ENCODE measurements around the gene ITPR2.

Gene ITPR2

DNA sequence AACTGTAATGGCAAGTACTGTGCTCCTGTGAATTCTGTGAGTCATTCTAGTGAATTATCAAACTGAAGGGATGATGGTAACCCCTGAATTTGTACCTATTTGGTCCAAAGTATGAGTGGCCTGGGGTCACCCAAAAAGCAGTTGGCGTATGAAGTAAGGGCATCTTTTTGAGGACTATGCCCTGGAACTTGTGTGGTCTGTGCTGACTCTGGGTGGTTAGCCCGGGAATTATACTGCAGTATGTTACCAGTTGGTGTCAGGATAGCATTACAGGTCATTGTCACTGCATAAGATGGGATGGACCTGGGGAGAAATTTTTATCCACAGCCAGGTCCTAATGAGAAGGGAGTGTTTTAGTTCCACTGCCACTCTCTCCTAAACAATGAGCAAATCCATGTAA is 462.9 kb downstream of the ITPR2 start:
- no peaks in the 10 kb centered on the region for H3F3A ChIP-seq (ENCODE audit: low read depth)
- no peaks in the 10 kb centered on the region for H3K36me3 ChIP-seq (ENCODE audit: insufficient read depth, low read length)
- TF ChIP-seq, protein P1, sequence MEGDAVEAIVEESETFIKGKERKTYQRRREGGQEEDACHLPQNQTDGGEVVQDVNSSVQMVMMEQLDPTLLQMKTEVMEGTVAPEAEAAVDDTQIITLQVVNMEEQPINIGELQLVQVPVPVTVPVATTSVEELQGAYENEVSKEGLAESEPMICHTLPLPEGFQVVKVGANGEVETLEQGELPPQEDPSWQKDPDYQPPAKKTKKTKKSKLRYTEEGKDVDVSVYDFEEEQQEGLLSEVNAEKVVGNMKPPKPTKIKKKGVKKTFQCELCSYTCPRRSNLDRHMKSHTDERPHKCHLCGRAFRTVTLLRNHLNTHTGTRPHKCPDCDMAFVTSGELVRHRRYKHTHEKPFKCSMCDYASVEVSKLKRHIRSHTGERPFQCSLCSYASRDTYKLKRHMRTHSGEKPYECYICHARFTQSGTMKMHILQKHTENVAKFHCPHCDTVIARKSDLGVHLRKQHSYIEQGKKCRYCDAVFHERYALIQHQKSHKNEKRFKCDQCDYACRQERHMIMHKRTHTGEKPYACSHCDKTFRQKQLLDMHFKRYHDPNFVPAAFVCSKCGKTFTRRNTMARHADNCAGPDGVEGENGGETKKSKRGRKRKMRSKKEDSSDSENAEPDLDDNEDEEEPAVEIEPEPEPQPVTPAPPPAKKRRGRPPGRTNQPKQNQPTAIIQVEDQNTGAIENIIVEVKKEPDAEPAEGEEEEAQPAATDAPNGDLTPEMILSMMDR (conservative IDR thresholded peaks at IDR 0.05; ENCODE audit: low read length) = no peak
- TF ChIP-seq EZH2phosphoT487 (IDR thresholded peaks at IDR 0.05; ENCODE audit: borderline replicate concordance) = no peak
- H3K4me3 ChIP-seq (ENCODE audit: low read length, poor library complexity, severe bottlenecking) = no peak overlapping the region
- H3K4me1 ChIP-seq (ENCODE audit: insufficient read depth, low read length, poor library complexity, severe bottlenecking) = no peaks in the 10 kb centered on the region
- H4K20me1 ChIP-seq (ENCODE audit: insufficient read depth, low read length, poor library complexity, severe bottlenecking) = no peaks in the 10 kb centered on the region
- no peaks in the 10 kb centered on the region for H3K9me3 ChIP-seq (ENCODE audit: insufficient read depth, low read depth, low read length)
- H3K9ac ChIP-seq (ENCODE audit: low read depth, low read length, poor library complexity, severe bottlenecking) = no peak overlapping the region
- no peak overlapping the region for H2AFZ ChIP-seq (ENCODE audit: low read length)
- no peaks in the 10 kb centered on the region for H3K9me2 ChIP-seq (replicated peaks; ENCODE audit: low read depth, low read length)
- no peak overlapping the region for H3K4me2 ChIP-seq (ENCODE audit: low read depth, low read length, poor library complexity, severe bottlenecking)
- no peaks in the 10 kb centered on the region for H3K79me2 ChIP-seq (ENCODE audit: insufficient read depth, low read length)
- H3K27me3 ChIP-seq (ENCODE audit: insufficient read depth, low read length, poor library complexity, severe bottlenecking) = no peaks in the 10 kb centered on the region

DNA sequence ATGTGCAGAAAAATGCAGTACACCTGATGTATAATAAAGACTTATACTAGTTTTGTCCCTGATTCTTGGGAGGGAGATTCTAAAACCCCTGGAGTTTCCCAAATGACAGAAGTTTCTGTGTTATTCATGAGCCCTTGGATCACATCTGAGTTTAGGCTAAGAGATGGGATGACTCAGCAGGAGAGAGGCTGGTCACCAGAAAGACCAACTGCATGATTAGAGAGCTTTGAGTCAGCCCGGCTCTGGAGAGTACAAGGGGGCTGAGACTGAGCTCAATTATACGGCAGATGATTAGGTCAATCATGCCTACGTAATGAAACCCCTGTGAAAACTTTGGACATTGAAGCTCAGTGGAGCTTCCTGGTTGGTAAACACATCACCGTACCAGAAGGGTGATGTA is 463.4 kb downstream of the ITPR2 start:
- H3K9me3 ChIP-seq (ENCODE audit: insufficient read depth, low read depth, low read length) = no peaks in the 10 kb centered on the region
- no peaks in the 10 kb centered on the region for H3K27me3 ChIP-seq (ENCODE audit: insufficient read depth, low read length, poor library complexity, severe bottlenecking)
- no peaks in the 10 kb centered on the region for H3K4me1 ChIP-seq (ENCODE audit: insufficient read depth, low read length, poor library complexity, severe bottlenecking)
- no peaks in the 10 kb centered on the region for H3K79me2 ChIP-seq (ENCODE audit: insufficient read depth, low read length)
- H3K4me3 ChIP-seq (ENCODE audit: low read length, poor library complexity, severe bottlenecking) = no peak overlapping the region
- H3K9me2 ChIP-seq (replicated peaks; ENCODE audit: low read depth, low read length) = no peaks in the 10 kb centered on the region
- H3F3A ChIP-seq (ENCODE audit: low read depth) = no peaks in the 10 kb centered on the region
- no peak overlapping the region for H3K4me2 ChIP-seq (ENCODE audit: low read depth, low read length, poor library complexity, severe bottlenecking)
- no peak overlapping the region for H2AFZ ChIP-seq (ENCODE audit: low read length)
- no peaks in the 10 kb centered on the region for H4K20me1 ChIP-seq (ENCODE audit: insufficient read depth, low read length, poor library complexity, severe bottlenecking)
- TF ChIP-seq, protein P1 (conservative IDR thresholded peaks at IDR 0.05; ENCODE audit: low read length) = no peak
- TF ChIP-seq EZH2phosphoT487 (IDR thresholded peaks at IDR 0.05; ENCODE audit: borderline replicate concordance) = no peak
- no peak overlapping the region for H3K9ac ChIP-seq (ENCODE audit: low read depth, low read length, poor library complexity, severe bottlenecking)
- no peaks in the 10 kb centered on the region for H3K36me3 ChIP-seq (ENCODE audit: insufficient read depth, low read length)

DNA sequence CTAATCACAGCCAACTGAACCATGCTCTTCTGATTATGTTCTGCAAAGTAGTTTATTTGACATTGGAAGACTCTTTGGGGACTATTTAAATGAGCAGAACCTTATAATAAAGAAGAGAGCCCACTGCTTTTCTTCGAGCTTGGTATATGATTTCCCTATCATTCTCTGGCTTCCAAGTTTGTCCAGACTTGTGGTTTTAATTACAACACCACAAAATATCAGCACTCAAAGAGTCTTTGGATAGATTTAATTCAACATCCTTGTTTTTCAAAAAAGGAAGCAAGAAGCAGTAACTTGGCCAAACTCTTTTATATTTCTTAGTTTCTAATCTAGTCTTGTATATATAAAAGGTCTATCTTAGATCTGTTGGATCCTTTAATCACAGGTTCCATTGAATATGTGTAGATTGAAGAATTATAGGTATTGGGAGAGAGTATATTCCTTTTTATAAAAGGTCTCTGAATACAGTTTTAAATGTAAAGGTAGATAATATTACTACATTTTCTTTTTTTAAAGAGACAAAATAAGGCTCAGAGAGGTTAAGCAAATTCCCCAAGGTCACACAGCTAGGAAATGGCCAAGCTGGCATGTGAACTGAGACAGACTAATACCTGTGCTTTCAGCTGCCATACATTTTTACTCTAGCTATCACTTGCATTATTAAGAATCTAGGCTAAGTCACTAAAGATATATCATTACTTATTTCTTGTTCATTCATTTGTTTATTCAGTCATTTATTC is 464.8 kb downstream of the ITPR2 start:
- no peak overlapping the region for H3K4me2 ChIP-seq (ENCODE audit: low read depth, low read length, poor library complexity, severe bottlenecking)
- no peaks in the 10 kb centered on the region for H3F3A ChIP-seq (ENCODE audit: low read depth)
- no peak overlapping the region for H2AFZ ChIP-seq (ENCODE audit: low read length)
- H3K4me1 ChIP-seq (ENCODE audit: insufficient read depth, low read length, poor library complexity, severe bottlenecking) = no peaks in the 10 kb centered on the region
- no peaks in the 10 kb centered on the region for H3K36me3 ChIP-seq (ENCODE audit: insufficient read depth, low read length)
- TF ChIP-seq, protein P1 (conservative IDR thresholded peaks at IDR 0.05; ENCODE audit: low read length) = no peak
- no peak for TF ChIP-seq EZH2phosphoT487 (IDR thresholded peaks at IDR 0.05; ENCODE audit: borderline replicate concordance)
- no peaks in the 10 kb centered on the region for H3K27me3 ChIP-seq (ENCODE audit: insufficient read depth, low read length, poor library complexity, severe bottlenecking)
- H3K9ac ChIP-seq (ENCODE audit: low read depth, low read length, poor library complexity, severe bottlenecking) = no peak overlapping the region
- H3K79me2 ChIP-seq (ENCODE audit: insufficient read depth, low read length) = no peaks in the 10 kb centered on the region
- H4K20me1 ChIP-seq (ENCODE audit: insufficient read depth, low read length, poor library complexity, severe bottlenecking) = no peaks in the 10 kb centered on the region
- no peaks in the 10 kb centered on the region for H3K9me2 ChIP-seq (replicated peaks; ENCODE audit: low read depth, low read length)
- H3K9me3 ChIP-seq (ENCODE audit: insufficient read depth, low read depth, low read length) = no peaks in the 10 kb centered on the region
- no peak overlapping the region for H3K4me3 ChIP-seq (ENCODE audit: low read length, poor library complexity, severe bottlenecking)

All from Loucy (cell line).